Measurements from ENCODE around the gene SMARCA5. TPM values are rescaled to one million over a fixed set of nuclear protein-coding genes. Genes with fewer than 3 reads are reported as not detected.

Gene SMARCA5
- total and polyA plus RNA-seq, 12 donors = 13.8 to 67.9 (median 56.7) TPM

DNA sequence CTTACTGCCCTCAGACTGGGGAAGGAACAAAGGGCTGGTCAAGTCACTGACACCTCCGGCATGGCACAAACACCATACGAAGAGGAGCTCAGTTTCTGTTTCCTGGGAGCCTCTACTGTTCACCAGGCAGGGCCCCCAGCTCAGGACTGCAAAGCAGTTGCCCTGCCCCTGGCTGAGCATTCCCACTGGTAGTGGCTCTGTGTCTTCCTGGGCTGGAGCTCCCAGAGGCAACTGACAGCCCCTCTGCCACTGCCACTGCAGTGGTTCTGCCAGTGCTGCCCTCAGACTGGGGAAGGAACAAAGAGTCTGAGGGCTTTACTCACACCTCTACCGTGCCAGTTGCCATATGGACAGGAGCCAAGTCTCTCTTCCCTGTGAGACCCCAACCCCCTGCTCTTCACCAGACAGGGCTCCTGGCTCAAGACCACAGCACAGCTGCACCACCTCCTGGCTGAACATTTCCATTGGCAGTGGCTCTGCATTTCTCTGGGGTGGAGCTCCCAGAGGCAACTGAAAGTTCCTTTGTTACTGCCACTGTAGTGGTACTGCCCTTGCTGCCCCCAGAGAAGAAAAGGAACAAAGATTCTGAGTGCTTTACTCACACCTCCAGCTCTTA, 67.9 kb downstream of the SMARCA5 start:
- H3K9me3 ChIP-seq (replicated peaks in 1 of 3) = no peaks in the 10 kb centered on the region
- WGBS, 4 donors = 81 to 95% (median 89%) methylated on average over 3 of the region's 3 CpGs; no CpG with 5 or more reads in 1 of the 4 donors
- H3K27me3 ChIP-seq = no peaks in the 10 kb centered on the region
- no peak overlapping the region for H3K4me3 ChIP-seq
- no peaks in the 10 kb centered on the region for H3K36me3 ChIP-seq (replicated peaks in 1 of 2)
- no peak overlapping the region for H3K27ac ChIP-seq
- intact Hi-C loops (cut with DNase I) = no loop called here
- TF ChIP-seq, protein P1, sequence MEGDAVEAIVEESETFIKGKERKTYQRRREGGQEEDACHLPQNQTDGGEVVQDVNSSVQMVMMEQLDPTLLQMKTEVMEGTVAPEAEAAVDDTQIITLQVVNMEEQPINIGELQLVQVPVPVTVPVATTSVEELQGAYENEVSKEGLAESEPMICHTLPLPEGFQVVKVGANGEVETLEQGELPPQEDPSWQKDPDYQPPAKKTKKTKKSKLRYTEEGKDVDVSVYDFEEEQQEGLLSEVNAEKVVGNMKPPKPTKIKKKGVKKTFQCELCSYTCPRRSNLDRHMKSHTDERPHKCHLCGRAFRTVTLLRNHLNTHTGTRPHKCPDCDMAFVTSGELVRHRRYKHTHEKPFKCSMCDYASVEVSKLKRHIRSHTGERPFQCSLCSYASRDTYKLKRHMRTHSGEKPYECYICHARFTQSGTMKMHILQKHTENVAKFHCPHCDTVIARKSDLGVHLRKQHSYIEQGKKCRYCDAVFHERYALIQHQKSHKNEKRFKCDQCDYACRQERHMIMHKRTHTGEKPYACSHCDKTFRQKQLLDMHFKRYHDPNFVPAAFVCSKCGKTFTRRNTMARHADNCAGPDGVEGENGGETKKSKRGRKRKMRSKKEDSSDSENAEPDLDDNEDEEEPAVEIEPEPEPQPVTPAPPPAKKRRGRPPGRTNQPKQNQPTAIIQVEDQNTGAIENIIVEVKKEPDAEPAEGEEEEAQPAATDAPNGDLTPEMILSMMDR (IDR thresholded peaks at IDR 0.05) = no peak
- TF ChIP-seq POLR2A (IDR thresholded peaks at IDR 0.05) = no peak
- DNase-seq = no peak
- no peaks in the 10 kb centered on the region for H3K4me1 ChIP-seq (replicated peaks in 1 of 2)

DNA sequence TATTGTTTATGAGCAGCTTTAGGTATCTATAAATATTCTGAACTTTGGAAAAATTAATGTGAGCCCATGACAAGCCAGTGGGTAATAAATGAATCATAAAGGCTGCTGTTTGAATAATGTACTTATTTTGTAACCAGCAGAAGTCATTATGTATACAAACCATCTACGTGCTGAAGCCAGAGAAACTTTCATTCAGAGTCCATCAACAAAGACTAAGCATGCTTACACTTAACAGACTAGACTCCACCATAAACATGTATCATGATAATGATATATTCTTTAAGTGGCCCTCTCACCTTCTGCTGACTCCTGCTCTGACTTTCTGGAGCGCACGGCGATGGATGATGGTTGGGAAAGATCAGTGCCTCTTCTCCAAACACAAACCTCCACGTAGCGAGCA, 72.0 kb downstream of the SMARCA5 start:
- no peak for DNase-seq
- intact Hi-C loops (cut with DNase I) = no loop called here
- Histone ChIP-seq H3K9me3 (replicated peaks in 1 of 3) (no peaks in the 10 kb centered on the region), H3K27ac (no peak overlapping the region), H3K4me3 (no peak overlapping the region), H3K27me3 (no peaks in the 10 kb centered on the region), H3K36me3 (replicated peaks in 1 of 2) (no peaks in the 10 kb centered on the region), H3K4me1 (replicated peaks in 1 of 2) (no peaks in the 10 kb centered on the region)
- TF ChIP-seq POLR2A (IDR thresholded peaks at IDR 0.05) = no peak
- TF ChIP-seq, protein P1 (IDR thresholded peaks at IDR 0.05) = no peak
- 87 to 94% (median 91%) methylated on average over 6 of the region's 6 CpGs for WGBS, 4 donors

DNA sequence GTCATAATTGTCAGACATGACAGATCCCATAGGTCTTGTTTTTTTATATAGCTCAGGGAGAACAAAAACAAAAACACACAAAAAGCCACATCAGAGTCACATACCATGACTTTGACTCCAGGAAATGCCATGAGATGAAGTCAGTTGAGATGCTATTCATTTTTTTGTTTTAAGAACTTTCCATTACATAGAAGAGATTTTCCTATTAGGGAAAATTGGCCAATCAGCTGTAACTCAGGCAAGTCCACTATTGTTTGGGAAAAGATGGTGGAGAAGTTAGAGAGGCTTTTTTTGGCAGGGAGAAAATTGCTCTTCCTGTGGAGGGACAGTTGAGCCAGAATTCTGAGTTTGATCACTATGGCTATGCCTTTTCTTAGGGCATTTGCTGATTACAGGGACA, 72.6 kb downstream of the SMARCA5 start:
- Histone ChIP-seq H3K4me1 (replicated peaks in 1 of 2) (no peaks in the 10 kb centered on the region), H3K27ac (no peak overlapping the region), H3K36me3 (replicated peaks in 1 of 2) (no peaks in the 10 kb centered on the region), H3K9me3 (replicated peaks in 1 of 3) (no peaks in the 10 kb centered on the region), H3K27me3 (no peaks in the 10 kb centered on the region), H3K4me3 (no peak overlapping the region)
- intact Hi-C loops (cut with DNase I) = no loop called here
- TF ChIP-seq, protein P1 (IDR thresholded peaks at IDR 0.05) = no peak
- TF ChIP-seq POLR2A (IDR thresholded peaks at IDR 0.05) = no peak
- no peak for DNase-seq

DNA sequence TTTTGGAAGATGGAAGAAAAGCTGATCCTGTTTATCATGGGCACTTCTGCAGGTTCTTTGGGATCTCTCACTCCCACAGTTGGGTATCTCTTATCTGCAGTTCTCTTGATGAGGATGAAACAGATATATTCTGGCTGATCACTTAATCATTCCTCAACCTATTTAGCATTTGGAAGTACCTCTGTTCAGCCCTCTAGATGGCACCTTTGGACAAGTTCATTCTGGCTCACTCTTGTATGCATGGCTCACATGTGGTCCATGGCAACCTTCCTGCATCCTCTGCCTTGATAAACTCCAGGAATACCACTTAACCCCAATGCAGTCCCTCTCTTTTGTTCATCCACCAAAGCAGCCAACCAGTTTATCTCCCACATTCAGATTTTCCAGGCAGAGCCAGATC, 74.2 kb downstream of the SMARCA5 start:
- H3K27me3 ChIP-seq = no peaks in the 10 kb centered on the region
- intact Hi-C loops (cut with DNase I) = no loop called here
- no peak for DNase-seq
- H3K9me3 ChIP-seq (replicated peaks in 1 of 3) = no peaks in the 10 kb centered on the region
- H3K4me3 ChIP-seq = no peak overlapping the region
- TF ChIP-seq, protein P1 (IDR thresholded peaks at IDR 0.05) = peak in 1 of 6 experiments; percentile 8
- TF ChIP-seq POLR2A (IDR thresholded peaks at IDR 0.05) = no peak
- H3K36me3 ChIP-seq (replicated peaks in 1 of 2) = no peaks in the 10 kb centered on the region
- no peaks in the 10 kb centered on the region for H3K4me1 ChIP-seq (replicated peaks in 1 of 2)
- no peak overlapping the region for H3K27ac ChIP-seq

Measured in adrenal gland (tissue), 12 donors.